ENCODE results near the gene CCDC12. TPM values are rescaled to one million over a fixed set of nuclear protein-coding genes. Genes with fewer than 3 reads are reported as not detected.

The CCDC12 gene
- total and polyA plus RNA-seq, 11 donors: 27.1 to 120 (median 34.4) TPM

DNA sequence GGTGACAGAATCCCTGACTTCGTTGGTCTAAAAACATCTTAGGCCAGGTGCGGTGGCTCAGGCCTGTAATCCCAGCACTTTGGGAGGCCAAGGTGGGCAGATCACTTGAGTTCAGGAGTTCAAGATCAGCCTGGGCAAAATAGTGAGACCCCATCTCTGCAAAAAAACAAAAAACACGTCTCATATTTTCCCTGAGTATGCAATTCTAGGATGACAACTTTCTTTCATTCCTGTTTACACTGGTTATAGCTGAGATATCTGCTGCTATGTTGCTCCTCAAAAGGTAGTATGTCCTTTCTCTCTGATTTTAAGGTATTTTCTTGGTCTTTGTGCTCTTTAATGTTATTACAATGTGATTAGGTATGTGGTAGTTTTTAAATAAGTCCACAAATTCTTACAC lies 59.7 kb downstream of the CCDC12 start:
- no peak for ATAC-seq
- Histone ChIP-seq H3K9me3 (peaks cover 0 to 12% (median 0%) of the 10 kb centered on the region in 12 donors), H3K27me3 (no peaks in the 10 kb centered on the region), H3K27ac (no peak overlapping the region), H3K4me3 (no peak overlapping the region), H3K4me1 (peaks cover 0 to 13% (median 8%) of the 10 kb centered on the region in 12 donors), H3K36me3 (peaks cover 0 to 57% (median 47%) of the 10 kb centered on the region in 9 donors)
- no peak for DNase-seq
- TF ChIP-seq CTCF (IDR thresholded peaks at IDR 0.05): no peak
- intact Hi-C loops (cut with DNase I): loop anchor here in 1 of 10 donors (10.0 kb wide), 1 partner anchor 428 kb away; no protein-coding TSS in a partner anchor
- 92 to 95% (median 93%) methylated on average over 3 of the region's 3 CpGs for WGBS, 4 donors

DNA sequence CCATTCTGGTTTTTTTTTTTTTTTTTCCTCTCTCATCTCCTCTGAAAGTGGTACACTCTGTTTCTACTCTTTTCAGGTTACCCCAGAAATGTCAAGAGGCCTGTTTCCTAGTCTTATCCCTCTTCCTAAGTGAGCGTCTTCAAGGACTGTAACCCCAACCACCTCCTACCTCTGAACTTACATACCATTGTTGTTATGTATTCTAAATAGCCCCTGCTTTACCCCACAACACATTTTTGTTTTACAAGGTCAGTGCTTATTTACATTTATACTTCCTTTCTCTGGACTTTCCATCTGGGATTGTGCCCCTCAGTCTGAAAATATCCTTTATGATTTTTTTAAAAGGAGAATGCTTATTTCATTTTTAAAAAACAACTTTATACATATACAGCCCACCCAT lies 60.3 kb downstream of the CCDC12 start:
- H3K36me3 ChIP-seq: peaks cover 0 to 52% (median 42%) of the 10 kb centered on the region in 9 donors
- peaks cover 0 to 13% (median 8%) of the 10 kb centered on the region in 12 donors for H3K4me1 ChIP-seq
- no peak overlapping the region for H3K4me3 ChIP-seq
- DNase-seq (no peak), ATAC-seq (no peak)
- intact Hi-C loops (cut with DNase I): loop anchor here in 1 of 10 donors (10.0 kb wide), 1 partner anchor 429 kb away; no protein-coding TSS in a partner anchor
- no peaks in the 10 kb centered on the region for H3K27me3 ChIP-seq
- peaks cover 0 to 12% (median 0%) of the 10 kb centered on the region in 12 donors for H3K9me3 ChIP-seq
- 89 to 98% (median 96%) methylated on average over 1 of the region's 1 CpG for WGBS, 4 donors
- TF ChIP-seq CTCF (IDR thresholded peaks at IDR 0.05) (no peak), POLR2A (IDR thresholded peaks at IDR 0.05) (no peak)
- no peak overlapping the region for H3K27ac ChIP-seq

- 80 to 83% (median 82%) methylated on average over 8 of the region's 8 CpGs for WGBS, 4 donors
- TF ChIP-seq POLR2A (IDR thresholded peaks at IDR 0.05) (no peak), CTCF (IDR thresholded peaks at IDR 0.05) (no peak)
- intact Hi-C loops (cut with DNase I): loop anchor here in 1 of 10 donors (10.0 kb wide), 1 partner anchor 429 kb away; no protein-coding TSS in a partner anchor
- Histone ChIP-seq H3K9me3 (peaks cover 0 to 12% (median 0%) of the 10 kb centered on the region in 12 donors), H3K27ac (no peak overlapping the region), H3K36me3 (peaks cover 0 to 43% (median 32%) of the 10 kb centered on the region in 9 donors), H3K27me3 (no peaks in the 10 kb centered on the region), H3K4me1 (peaks cover 0 to 13% (median 8%) of the 10 kb centered on the region in 12 donors), H3K4me3 (no peak overlapping the region)
- ATAC-seq (peak in 1 of 4 donors; percentile 37), DNase-seq (peak in 1 of 5 donors; percentile 8)
Measured at GRCh38 chr3:46915297-46915822, 61.2 kb downstream of the CCDC12 start.

GRCh38 chr3:46914849-46915248 lies 61.7 kb downstream of the CCDC12 start:
- TF ChIP-seq POLR2A (IDR thresholded peaks at IDR 0.05) (no peak), CTCF (IDR thresholded peaks at IDR 0.05) (no peak)
- no peak overlapping the region for H3K27ac ChIP-seq
- peak in 1 of 5 donors; percentile 14 for DNase-seq
- no peaks in the 10 kb centered on the region for H3K27me3 ChIP-seq
- 75 to 84% (median 80%) methylated on average over 7 of the region's 7 CpGs for WGBS, 4 donors
- intact Hi-C loops (cut with DNase I): loop anchor here in 1 of 10 donors (10.0 kb wide), 1 partner anchor 430 kb away; no protein-coding TSS in a partner anchor
- H3K4me1 ChIP-seq: peaks cover 0 to 14% (median 9%) of the 10 kb centered on the region in 12 donors
- H3K4me3 ChIP-seq: no peak overlapping the region
- peaks cover 0 to 12% (median 0%) of the 10 kb centered on the region in 12 donors for H3K9me3 ChIP-seq
- ATAC-seq: no peak
- H3K36me3 ChIP-seq: peaks cover 0 to 37% (median 27%) of the 10 kb centered on the region in 9 donors
